Large intestine (tissue), 3 donors: ENCODE measurements around the gene ACTL7B. TPM values are rescaled to one million over a fixed set of nuclear protein-coding genes. Genes with fewer than 3 reads are reported as not detected.

Experiments
- DNase-seq, 2 donors: peaks; one replicate each; pipeline versions ENCODE4 v3.0.0 to v3.0.0-alpha.2; 2013
- H3K27ac ChIP-seq: one replicate; pipeline ENCODE4 v1.5.1; 2013; ENCODE audit warnings: low read length
- H3K27me3 ChIP-seq: 2 replicates; pipeline ENCODE4 v1.6.1; 2013; ENCODE audit warnings: low read length; ENCODE audit not compliant: control insufficient read depth, insufficient read depth
- H3K36me3 ChIP-seq: 2 replicates; pipeline ENCODE4 v1.6.1; 2013; ENCODE audit warnings: low read length; ENCODE audit not compliant: control insufficient read depth, insufficient read depth
- H3K4me1 ChIP-seq: one replicate; pipeline ENCODE4 v1.6.1; 2013; ENCODE audit warnings: low read length; ENCODE audit not compliant: control insufficient read depth, insufficient read depth
- H3K4me3 ChIP-seq: one replicate; pipeline ENCODE4 v1.5.1; 2013; ENCODE audit warnings: low read length
- H3K9me3 ChIP-seq: one replicate; pipeline ENCODE4 v1.6.1; 2013; ENCODE audit warnings: mild to moderate bottlenecking, low read depth, low read length, moderate library complexity; ENCODE audit not compliant: control insufficient read depth
- whole genome bisulfite sequencing: methylation state at CpG from one replicate; pipeline ENCODE4 v1.1.5; 2013; ENCODE audit warnings: low lambda C conversion rate; ENCODE audit not compliant: insufficient coverage; 5-methylcytosine and 5-hydroxymethylcytosine counted together
- polyA plus RNA-seq: library from polyadenylated mRNA; unstranded; fragments of 120-200 nt; gene quantifications from one replicate; pipeline ENCODE4 v1.2.1, GENCODE V29; 2013

The ACTL7B gene
- polyA plus RNA-seq, 1 donor: not detected

DNA sequence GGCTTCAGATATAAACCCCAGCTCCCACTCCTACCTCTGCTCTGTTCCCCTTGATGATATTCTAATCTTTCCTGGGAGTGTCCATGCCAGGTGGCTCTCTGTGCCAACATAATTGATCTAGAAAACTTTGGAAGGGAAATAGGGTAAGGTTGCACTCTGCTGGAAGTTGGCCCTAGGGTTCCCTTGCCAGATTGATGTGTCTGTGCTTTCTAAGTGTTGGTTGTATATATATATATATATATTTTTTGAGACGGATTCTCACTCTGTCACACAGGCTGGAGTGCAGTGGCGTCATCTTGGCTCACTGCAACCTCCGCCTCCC, 23.6 kb downstream of the ACTL7B start:
- Histone ChIP-seq H3K4me1 (no peaks in the 10 kb centered on the region), H3K36me3 (no peaks in the 10 kb centered on the region), H3K27me3 (peaks cover 2% of the 10 kb centered on the region), H3K27ac (no peak overlapping the region), H3K9me3 (no peaks in the 10 kb centered on the region), H3K4me3 (no peak overlapping the region)
- DNase-seq: no peak
- WGBS: no CpG with 5 or more reads among the region's 3 CpGs

DNA sequence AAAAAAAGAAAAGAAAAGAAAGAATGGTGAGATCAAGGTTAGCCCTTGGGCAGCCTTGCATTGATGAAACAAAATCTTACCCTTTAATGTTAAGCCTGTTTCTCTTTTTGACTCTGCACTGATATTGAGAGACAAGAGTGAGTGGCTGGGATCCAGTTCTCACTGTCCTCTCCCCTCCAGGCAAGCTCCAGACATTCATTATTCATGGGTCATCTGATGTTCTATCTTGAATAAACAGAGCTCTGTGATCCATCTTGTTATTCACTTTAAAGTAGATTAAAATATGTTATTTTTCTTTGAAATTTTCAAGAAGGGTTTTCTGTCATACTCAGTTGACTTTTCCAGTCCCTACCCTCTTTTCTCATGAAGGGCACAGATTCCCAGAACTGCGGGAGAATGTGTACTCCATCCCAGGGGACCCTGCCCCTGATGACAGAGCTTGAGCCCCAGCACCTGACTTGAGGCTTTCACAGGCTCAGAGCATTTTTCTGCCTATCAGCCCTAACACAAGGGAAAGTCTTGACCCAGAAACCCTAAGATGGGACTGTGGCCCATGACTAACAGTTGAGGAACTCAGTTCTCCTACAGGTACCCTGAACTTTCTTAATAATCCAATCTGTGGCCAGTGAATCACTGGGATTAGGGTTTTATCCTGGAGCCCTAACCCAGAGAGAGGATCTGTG, 24.1 kb downstream of the ACTL7B start:
- Histone ChIP-seq H3K27ac (no peak overlapping the region), H3K4me1 (no peaks in the 10 kb centered on the region), H3K36me3 (no peaks in the 10 kb centered on the region), H3K27me3 (peaks cover 2% of the 10 kb centered on the region), H3K4me3 (no peak overlapping the region), H3K9me3 (no peaks in the 10 kb centered on the region)
- WGBS: no CpG with 5 or more reads among the region's 1 CpG
- DNase-seq: no peak

DNA sequence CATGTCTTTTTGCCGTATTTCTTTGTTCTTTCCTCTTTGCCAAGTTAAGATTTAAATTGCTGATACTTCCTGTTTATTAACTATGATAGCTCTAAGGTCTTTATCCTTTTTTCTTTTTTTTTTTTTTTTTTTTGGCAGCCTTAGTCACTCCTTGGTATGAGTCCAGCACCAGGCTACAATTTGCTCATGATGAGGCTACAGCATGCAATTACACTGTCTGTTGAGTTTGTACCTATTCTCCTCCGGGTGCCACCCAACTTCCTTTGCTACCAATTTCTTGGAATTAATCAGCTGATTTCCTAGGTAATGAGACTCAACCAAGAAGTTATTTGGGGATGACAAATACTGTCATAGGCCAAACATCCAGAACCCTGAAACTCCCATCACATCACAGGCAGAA, 25.5 kb downstream of the ACTL7B start:
- 88% methylated on average over 1 of the region's 2 CpGs for WGBS
- Histone ChIP-seq H3K9me3 (no peaks in the 10 kb centered on the region), H3K27ac (no peak overlapping the region), H3K4me1 (no peaks in the 10 kb centered on the region), H3K4me3 (no peak overlapping the region), H3K36me3 (no peaks in the 10 kb centered on the region), H3K27me3 (peaks cover 2% of the 10 kb centered on the region)
- DNase-seq: no peak

GRCh38 chr9:108823829-108824228, 32.0 kb downstream of the ACTL7B start:
- Histone ChIP-seq H3K9me3 (no peaks in the 10 kb centered on the region), H3K4me1 (no peaks in the 10 kb centered on the region), H3K27ac (no peak overlapping the region), H3K4me3 (no peak overlapping the region), H3K27me3 (no peaks in the 10 kb centered on the region), H3K36me3 (no peaks in the 10 kb centered on the region)
- no peak for DNase-seq
- 80% methylated on average over 1 of the region's 3 CpGs for WGBS

GRCh38 chr9:108816037-108816436, 39.7 kb downstream of the ACTL7B start:
- no peak for DNase-seq
- Histone ChIP-seq H3K4me1 (no peaks in the 10 kb centered on the region), H3K9me3 (no peaks in the 10 kb centered on the region), H3K27me3 (no peaks in the 10 kb centered on the region), H3K36me3 (no peaks in the 10 kb centered on the region), H3K27ac (no peak overlapping the region), H3K4me3 (no peak overlapping the region)
- WGBS: 100% methylated on average over 1 of the region's 10 CpGs

- 60% methylated on average over 1 of the region's 3 CpGs for WGBS
- DNase-seq: no peak
- H3K27ac ChIP-seq: no peak overlapping the region
- H3K27me3 ChIP-seq: peaks cover under 1% of the 10 kb centered on the region
- no peaks in the 10 kb centered on the region for H3K4me1 ChIP-seq
- no peak overlapping the region for H3K4me3 ChIP-seq
- H3K36me3 ChIP-seq: no peaks in the 10 kb centered on the region
- H3K9me3 ChIP-seq: no peaks in the 10 kb centered on the region
Measured at GRCh38 chr9:108815156-108815555, 40.6 kb downstream of the ACTL7B start.

DNA sequence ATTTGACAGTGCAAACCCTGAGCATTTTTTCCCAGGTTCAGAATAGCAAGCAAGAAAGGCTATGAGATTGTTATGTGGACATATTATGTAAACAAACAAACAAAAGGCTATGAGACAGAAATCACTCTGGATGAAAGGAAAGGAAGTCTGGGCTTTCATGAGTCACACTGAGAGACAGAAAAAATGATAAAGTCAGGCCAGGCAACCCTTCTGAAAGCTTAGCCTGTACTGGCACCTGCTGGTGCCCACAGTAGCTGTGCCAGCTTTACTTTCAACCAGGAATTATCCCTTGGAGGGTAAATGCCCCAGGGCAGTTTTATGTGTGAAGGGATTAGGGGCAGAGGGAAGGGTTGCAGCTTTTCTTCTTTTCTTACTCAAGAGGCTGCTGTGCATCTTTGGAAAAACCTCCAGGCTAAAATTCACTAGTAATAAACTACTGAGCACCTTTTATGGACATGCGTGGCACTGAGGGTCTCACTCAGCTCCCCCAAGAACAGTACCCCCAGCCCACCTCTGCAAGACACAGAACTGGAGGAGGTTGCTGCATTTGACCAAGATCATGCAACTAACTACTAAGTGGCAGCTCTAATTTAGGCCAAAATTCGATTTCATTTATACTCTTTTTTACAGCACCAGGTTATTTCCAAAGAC, 41.7 kb downstream of the ACTL7B start:
- Histone ChIP-seq H3K27ac (no peak overlapping the region), H3K4me3 (no peak overlapping the region), H3K9me3 (no peaks in the 10 kb centered on the region), H3K36me3 (no peaks in the 10 kb centered on the region), H3K4me1 (no peaks in the 10 kb centered on the region), H3K27me3 (peaks cover 4% of the 10 kb centered on the region)
- DNase-seq: no peak
- WGBS: 100% methylated on average over 1 of the region's 2 CpGs

DNA sequence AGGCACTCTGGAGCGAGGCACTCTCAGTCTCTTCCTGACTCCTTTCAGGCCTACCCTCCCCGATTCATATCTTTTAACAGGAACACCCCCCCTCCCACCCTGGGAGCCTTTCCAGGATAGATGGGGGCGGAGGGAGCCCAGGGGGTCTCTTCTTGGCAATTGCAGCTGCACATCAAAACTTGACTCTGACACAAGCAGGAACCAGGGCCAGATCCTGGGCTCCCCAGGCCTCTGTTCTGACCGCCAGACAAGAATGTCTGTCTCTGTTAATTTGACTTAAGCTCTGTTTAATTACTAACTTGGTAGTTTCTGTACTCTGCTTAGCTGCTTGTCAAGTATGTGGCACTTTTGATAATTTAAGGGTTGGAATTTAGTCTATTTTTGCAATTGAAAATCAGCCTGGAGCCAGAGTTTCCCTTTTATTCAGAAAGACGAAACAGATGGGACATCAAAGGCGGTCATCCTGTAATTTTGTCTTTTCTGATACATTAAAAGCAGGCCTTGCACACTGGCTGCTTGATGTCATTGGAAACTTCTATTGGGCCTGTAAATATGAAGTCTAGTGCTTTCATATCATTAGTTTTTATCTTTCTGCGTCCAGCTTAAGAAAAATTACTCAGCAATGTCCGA, 43.3 kb downstream of the ACTL7B start:
- Histone ChIP-seq H3K4me3 (no peak overlapping the region), H3K4me1 (no peaks in the 10 kb centered on the region), H3K27ac (no peak overlapping the region), H3K27me3 (peaks cover 4% of the 10 kb centered on the region), H3K36me3 (no peaks in the 10 kb centered on the region), H3K9me3 (no peaks in the 10 kb centered on the region)
- WGBS: 69% methylated on average over 2 of the region's 8 CpGs
- no peak for DNase-seq

- DNase-seq: no peak
- no peaks in the 10 kb centered on the region for H3K9me3 ChIP-seq
- H3K4me3 ChIP-seq: no peak overlapping the region
- H3K27ac ChIP-seq: no peak overlapping the region
- no peaks in the 10 kb centered on the region for H3K4me1 ChIP-seq
- WGBS: 88% methylated on average over 1 of the region's 1 CpG
- H3K36me3 ChIP-seq: no peaks in the 10 kb centered on the region
- peaks cover 7% of the 10 kb centered on the region for H3K27me3 ChIP-seq
Measured at GRCh38 chr9:108811944-108812343, 43.8 kb downstream of the ACTL7B start.

DNA sequence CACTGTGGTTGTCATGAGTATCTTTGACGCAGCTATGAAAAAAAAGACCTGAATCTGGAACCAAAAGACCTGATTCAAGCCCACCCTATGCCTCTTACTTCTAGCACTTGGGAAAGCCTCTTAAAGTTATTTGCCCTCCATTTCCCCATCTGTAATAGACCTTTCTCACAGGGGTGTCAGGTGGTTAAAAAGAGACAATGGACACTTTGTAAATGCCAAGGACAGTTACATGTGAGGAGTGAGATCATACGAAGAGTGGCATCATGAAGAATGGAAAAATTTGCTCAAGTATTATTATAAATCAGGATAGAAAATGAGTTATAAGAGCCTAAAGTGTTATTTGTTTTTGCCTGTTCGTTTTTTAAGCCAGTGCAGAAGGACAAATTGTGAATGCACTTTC, 46.5 kb downstream of the ACTL7B start:
- no peaks in the 10 kb centered on the region for H3K9me3 ChIP-seq
- peaks cover 9% of the 10 kb centered on the region for H3K27me3 ChIP-seq
- H3K36me3 ChIP-seq: no peaks in the 10 kb centered on the region
- no peaks in the 10 kb centered on the region for H3K4me1 ChIP-seq
- 70% methylated on average over 2 of the region's 3 CpGs for WGBS
- no peak for DNase-seq
- H3K4me3 ChIP-seq: no peak overlapping the region
- no peak overlapping the region for H3K27ac ChIP-seq
